Testis (tissue), 3 donors: ENCODE data around the gene COASY. TPM values are rescaled to one million over a fixed set of nuclear protein-coding genes. Genes with fewer than 3 reads are reported as not detected.

ENCODE experiments used
- DNase-seq: peaks from one replicate; pipeline ENCODE4 v3.0.0-alpha.2; 2019
- H3K27ac ChIP-seq, 2 donors: fragments of 200-600 bp; sonication (generic); one replicate each; pipeline ENCODE4 v1.5.1; 2019
- H3K27me3 ChIP-seq: fragments of 200-600 bp; sonication (generic); one replicate; pipeline ENCODE4 v1.5.1; 2019
- H3K36me3 ChIP-seq: fragments of 200-600 bp; sonication (generic); one replicate; pipeline ENCODE4 v1.5.1; 2017; ENCODE audit warnings: low read depth; ENCODE audit errors: missing control alignments
- H3K4me1 ChIP-seq: fragments of 200-600 bp; sonication (generic); one replicate; pipeline ENCODE4 v1.5.1; 2019
- H3K4me3 ChIP-seq, 2 donors: fragments of 200-600 bp; sonication (generic); one replicate each; pipeline ENCODE4 v1.5.1; 2017 to 2019
- H3K9me3 ChIP-seq: fragments of 200-600 bp; sonication (generic); one replicate; pipeline ENCODE4 v1.5.1; 2017
- CTCF ChIP-seq, 3 experiments: fragments of 450-650 bp in 2 of 3; fragments of 200-600 bp in 1 of 3; sonication (generic) in 1 of 3; IDR thresholded peaks; one replicate each; pipeline ENCODE4 v1.5.1; 2016 to 2019; ENCODE audit warnings: antibody characterized with exemption in 3 of 3, mild to moderate bottlenecking in 2 of 3, moderate library complexity in 1 of 3
- POLR2A ChIP-seq: fragments of 450-650 bp; IDR thresholded peaks from one replicate; pipeline ENCODE4 v1.6.1; 2017; ENCODE audit warnings: antibody characterized with exemption, mild to moderate bottlenecking, moderate library complexity
- WGBS, 2 donors: methylation state at CpG; one replicate each; pipeline ENCODE4 v1.1.5; 2018; 5-methylcytosine and 5-hydroxymethylcytosine counted together
- intact Hi-C: fragments of 100-400 bp; cut with DNase I; formaldehyde crosslinking; loops from one replicate; pipeline ENCODE4 v1.15.1; 2023; ENCODE audit warnings: low total_unique reads
- polyA plus RNA-seq: library from polyadenylated mRNA; stranded (reverse); fragments of 350-450 nt; fragmentation: Illumina TruSeq; extraction: RNeasy Lipid Tissue Mini Kit (QIAGEN cat#74804); gene quantifications from one replicate; pipeline ENCODE4 v1.2.3, GENCODE V29; 2014; ENCODE audit warnings: low read depth, low replicate concordance; ENCODE audit not compliant: insufficient read depth
- total RNA-seq, 2 donors: library from RNA; depleted of rRNA; stranded (reverse); fragments of >200 nt; gene quantifications; one replicate each; pipeline ENCODE4 v1.2.3, GENCODE V29; 2016

The COASY gene
- total and polyA plus RNA-seq, 3 donors from 2014 or later: 52.8 to 103 (median 68.5) TPM

GRCh38 chr17:42536048-42536371 is 25.9 kb upstream of the COASY start, which contains the start of gene NAGLU:
NAGLU (plus strand) TSS chr17:42536241; CDS start chr17:42536273, 32 bp downstream.
- H3K4me3 ChIP-seq: peak within 1 kb of the TSS; percentile 71 to 83
- intact Hi-C loops: no loop called here
- peak; percentile 98 for DNase-seq
- peak in 1 of 3 experiments; percentile 22 for TF ChIP-seq CTCF (IDR thresholded peaks at IDR 0.05)
- TF ChIP-seq POLR2A: peak; percentile 58
- 1% methylated on average over 36 of the region's 40 CpGs; no CpG with 5 or more reads in 1 of the 2 donors for WGBS, 2 donors
- peak within 1 kb of the TSS; percentile 81 to 97 for H3K27ac ChIP-seq
- peaks cover 19% of the 10 kb centered on the region for H3K4me1 ChIP-seq
- H3K9me3 ChIP-seq: no peaks in the 10 kb centered on the region
- no peaks in the 10 kb centered on the region for H3K27me3 ChIP-seq
- no peaks in the 10 kb centered on the region for H3K36me3 ChIP-seq

GRCh38 chr17:42536372-42537155 is 25.4 kb upstream of the COASY start:
- peaks cover 19% of the 10 kb centered on the region for H3K4me1 ChIP-seq
- H3K36me3 ChIP-seq: no peaks in the 10 kb centered on the region
- peak overlapping the region; percentile 33 to 97 for H3K27ac ChIP-seq
- no peaks in the 10 kb centered on the region for H3K9me3 ChIP-seq
- H3K27me3 ChIP-seq: no peaks in the 10 kb centered on the region
- intact Hi-C loops: no loop called here
- TF ChIP-seq POLR2A: no peak
- TF ChIP-seq CTCF (IDR thresholded peaks at IDR 0.05): no peak
- 0 to 1% methylated on average over 7 to 53 of the region's 65 CpGs for WGBS, 2 donors
- DNase-seq: peak; percentile 84
- H3K4me3 ChIP-seq: peak overlapping the region; percentile 71 to 83

- Histone ChIP-seq H3K36me3 (no peaks in the 10 kb centered on the region), H3K4me3 (peak overlapping the region; percentile 71 to 83), H3K27me3 (no peaks in the 10 kb centered on the region), H3K4me1 (peaks cover 17% of the 10 kb centered on the region), H3K9me3 (no peaks in the 10 kb centered on the region), H3K27ac (peak overlapping the region; percentile 33 to 97)
- TF ChIP-seq CTCF (IDR thresholded peaks at IDR 0.05) (no peak), POLR2A (no peak)
- intact Hi-C loops: no loop called here
- 61 to 69% methylated on average over 20 to 30 of the region's 31 CpGs for WGBS, 2 donors
- no peak for DNase-seq
Observed at GRCh38 chr17:42537156-42537805, 24.7 kb upstream of the COASY start.

- H3K9me3 ChIP-seq: no peaks in the 10 kb centered on the region
- peaks cover 17% of the 10 kb centered on the region for H3K4me1 ChIP-seq
- TF ChIP-seq CTCF (IDR thresholded peaks at IDR 0.05) (no peak), POLR2A (no peak)
- intact Hi-C loops: no loop called here
- H3K27ac ChIP-seq: no peak overlapping the region
- H3K36me3 ChIP-seq: no peaks in the 10 kb centered on the region
- H3K27me3 ChIP-seq: no peaks in the 10 kb centered on the region
- no peak for DNase-seq
- no peak overlapping the region for H3K4me3 ChIP-seq
- WGBS, 2 donors: 81 to 84% methylated on average over 5 of the region's 5 CpGs
Observed at GRCh38 chr17:42537826-42538451, 24.0 kb upstream of the COASY start.
